ENCODE data around the gene OR2Z1. TPM values are rescaled to one million over a fixed set of nuclear protein-coding genes. Genes with fewer than 3 reads are reported as not detected.

OR2Z1 gene
- polyA plus RNA-seq, 3 donors: not detected

Other genes with a start within 250 kb of the OR2Z1 start
- 1 to 10 TPM; 1.5 to 3.2 (median 1.7) TPM for gene PRAM1, start 219.0 kb upstream of the OR2Z1 start, polyA plus RNA-seq (ENCODE audit: insufficient read length in 3 of 3)
- gene ZNF414, start 207.5 kb upstream of the OR2Z1 start, polyA plus RNA-seq (ENCODE audit: insufficient read length in 3 of 3): 10 to 100 TPM; 20.4 to 30.7 (median 25.0) TPM
- gene MYO1F, start 144.2 kb upstream of the OR2Z1 start, polyA plus RNA-seq (ENCODE audit: insufficient read length in 3 of 3): 10 to 100 TPM in 1 of 3 donors, 1 to 10 TPM in 2; 3.7 to 10.5 (median 5.5) TPM
- gene ADAMTS10, start 110.9 kb upstream of the OR2Z1 start, polyA plus RNA-seq (ENCODE audit: insufficient read length in 3 of 3): 10 to 100 TPM; 30.0 to 51.8 (median 45.0) TPM
- gene NFILZ, start 91.0 kb upstream of the OR2Z1 start, polyA plus RNA-seq (ENCODE audit: insufficient read length in 3 of 3): not detected
- not detected for gene ACTL9, start 22.8 kb upstream of the OR2Z1 start, polyA plus RNA-seq (ENCODE audit: insufficient read length in 3 of 3)
- gene ZNF558, start 110.7 kb downstream of the OR2Z1 start, polyA plus RNA-seq (ENCODE audit: insufficient read length in 3 of 3): 10 to 100 TPM; 44.4 to 45.7 (median 44.5) TPM
- not detected for gene MBD3L1, start 110.7 kb downstream of the OR2Z1 start, polyA plus RNA-seq (ENCODE audit: insufficient read length in 3 of 3)